ENCODE measurements around the gene MAP2K5.

The MAP2K5 gene

GRCh38 chr15:67799801-67800205 lies 257.3 kb downstream of the MAP2K5 start:
- no peak for DNase-seq (ENCODE audit: extremely low read depth, insufficient read length)
- Histone ChIP-seq H3K36me3 (ENCODE audit: control insufficient read depth, insufficient read depth, low read length) (no peaks in the 10 kb centered on the region; the same call in 1 of the 2 replicates), H3K4me3 (replicated peaks; ENCODE audit: low read depth, low read length) (no peak overlapping the region), H3K27me3 (replicated peaks; ENCODE audit: control insufficient read depth, insufficient read depth, low read length) (no peaks in the 10 kb centered on the region)
- TF ChIP-seq CTCF (IDR thresholded peaks at IDR 0.05; ENCODE audit: insufficient read depth, low read length, poor library complexity, severe bottlenecking): no peak

- DNase-seq (ENCODE audit: extremely low read depth, insufficient read length): no peak
- no peaks in the 10 kb centered on the region; the same call in 1 of the 2 replicates for H3K36me3 ChIP-seq (ENCODE audit: control insufficient read depth, insufficient read depth, low read length)
- no peak overlapping the region for H3K4me3 ChIP-seq (replicated peaks; ENCODE audit: low read depth, low read length)
- H3K27me3 ChIP-seq (replicated peaks; ENCODE audit: control insufficient read depth, insufficient read depth, low read length): no peaks in the 10 kb centered on the region
- TF ChIP-seq CTCF (IDR thresholded peaks at IDR 0.05; ENCODE audit: insufficient read depth, low read length, poor library complexity, severe bottlenecking): no peak
Observed at GRCh38 chr15:67801142-67801541, 258.6 kb downstream of the MAP2K5 start.

GRCh38 chr15:67801926-67802914 lies 259.7 kb downstream of the MAP2K5 start:
- Histone ChIP-seq H3K36me3 (ENCODE audit: control insufficient read depth, insufficient read depth, low read length) (no peaks in the 10 kb centered on the region), H3K27me3 (replicated peaks; ENCODE audit: control insufficient read depth, insufficient read depth, low read length) (no peaks in the 10 kb centered on the region), H3K4me3 (replicated peaks; ENCODE audit: low read depth, low read length) (no peak overlapping the region)
- DNase-seq (ENCODE audit: extremely low read depth, insufficient read length): no peak
- TF ChIP-seq CTCF (IDR thresholded peaks at IDR 0.05; ENCODE audit: insufficient read depth, low read length, poor library complexity, severe bottlenecking): no peak

- no peak for TF ChIP-seq CTCF (IDR thresholded peaks at IDR 0.05; ENCODE audit: insufficient read depth, low read length, poor library complexity, severe bottlenecking)
- Histone ChIP-seq H3K27me3 (replicated peaks; ENCODE audit: control insufficient read depth, insufficient read depth, low read length) (no peaks in the 10 kb centered on the region), H3K4me3 (replicated peaks; ENCODE audit: low read depth, low read length) (no peak overlapping the region), H3K36me3 (ENCODE audit: control insufficient read depth, insufficient read depth, low read length) (no peaks in the 10 kb centered on the region)
- DNase-seq (ENCODE audit: extremely low read depth, insufficient read length): no peak
Observed at GRCh38 chr15:67803299-67803698, 260.8 kb downstream of the MAP2K5 start.

GRCh38 chr15:67803996-67804843 lies 261.7 kb downstream of the MAP2K5 start:
- Histone ChIP-seq H3K27me3 (replicated peaks; ENCODE audit: control insufficient read depth, insufficient read depth, low read length) (no peaks in the 10 kb centered on the region), H3K36me3 (ENCODE audit: control insufficient read depth, insufficient read depth, low read length) (no peaks in the 10 kb centered on the region), H3K4me3 (replicated peaks; ENCODE audit: low read depth, low read length) (no peak overlapping the region)
- no peak for DNase-seq (ENCODE audit: extremely low read depth, insufficient read length)
- TF ChIP-seq CTCF (IDR thresholded peaks at IDR 0.05; ENCODE audit: insufficient read depth, low read length, poor library complexity, severe bottlenecking): no peak
